ENCODE measurements around the gene HOXB1. TPM values are rescaled to one million over a fixed set of nuclear protein-coding genes. Genes with fewer than 3 reads are reported as not detected.

The HOXB1 gene
- total and polyA plus RNA-seq, 2 of the 8 experiments (the other 6 are each of a cell fraction or from before 2014, with no cell fraction given), result not detected

DNA sequence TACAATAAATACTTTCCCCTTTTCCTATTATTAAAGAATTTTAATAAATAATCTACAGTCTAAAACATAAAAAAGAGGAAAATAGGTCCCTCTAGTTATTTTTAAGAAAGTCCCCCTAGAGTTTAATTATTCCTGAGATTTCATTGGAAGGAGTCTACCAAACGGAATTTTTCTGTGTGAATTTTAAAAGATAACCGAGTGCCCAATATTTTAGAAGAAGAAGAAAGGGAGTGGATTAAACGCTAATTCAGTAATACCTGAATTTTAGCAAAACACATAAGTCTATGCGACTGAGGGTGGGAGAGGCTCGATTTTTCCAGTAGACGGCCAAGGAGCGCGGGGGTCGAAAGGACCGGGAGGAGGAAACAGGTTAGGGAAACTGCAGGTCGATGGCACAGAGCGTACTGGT is 11.9 kb upstream of the HOXB1 start (continued):
- no peak for TF ChIP-seq RBBP5 (IDR thresholded peaks at IDR 0.05; ENCODE audit: borderline replicate concordance, low read depth, low read length)
- TF ChIP-seq HDAC6 (IDR thresholded peaks at IDR 0.05; ENCODE audit: low read depth, low read length), result no peak
- no peak for TF ChIP-seq CBX5 (IDR thresholded peaks at IDR 0.05; ENCODE audit: low read depth, low read length)
- TF ChIP-seq, protein P1, sequence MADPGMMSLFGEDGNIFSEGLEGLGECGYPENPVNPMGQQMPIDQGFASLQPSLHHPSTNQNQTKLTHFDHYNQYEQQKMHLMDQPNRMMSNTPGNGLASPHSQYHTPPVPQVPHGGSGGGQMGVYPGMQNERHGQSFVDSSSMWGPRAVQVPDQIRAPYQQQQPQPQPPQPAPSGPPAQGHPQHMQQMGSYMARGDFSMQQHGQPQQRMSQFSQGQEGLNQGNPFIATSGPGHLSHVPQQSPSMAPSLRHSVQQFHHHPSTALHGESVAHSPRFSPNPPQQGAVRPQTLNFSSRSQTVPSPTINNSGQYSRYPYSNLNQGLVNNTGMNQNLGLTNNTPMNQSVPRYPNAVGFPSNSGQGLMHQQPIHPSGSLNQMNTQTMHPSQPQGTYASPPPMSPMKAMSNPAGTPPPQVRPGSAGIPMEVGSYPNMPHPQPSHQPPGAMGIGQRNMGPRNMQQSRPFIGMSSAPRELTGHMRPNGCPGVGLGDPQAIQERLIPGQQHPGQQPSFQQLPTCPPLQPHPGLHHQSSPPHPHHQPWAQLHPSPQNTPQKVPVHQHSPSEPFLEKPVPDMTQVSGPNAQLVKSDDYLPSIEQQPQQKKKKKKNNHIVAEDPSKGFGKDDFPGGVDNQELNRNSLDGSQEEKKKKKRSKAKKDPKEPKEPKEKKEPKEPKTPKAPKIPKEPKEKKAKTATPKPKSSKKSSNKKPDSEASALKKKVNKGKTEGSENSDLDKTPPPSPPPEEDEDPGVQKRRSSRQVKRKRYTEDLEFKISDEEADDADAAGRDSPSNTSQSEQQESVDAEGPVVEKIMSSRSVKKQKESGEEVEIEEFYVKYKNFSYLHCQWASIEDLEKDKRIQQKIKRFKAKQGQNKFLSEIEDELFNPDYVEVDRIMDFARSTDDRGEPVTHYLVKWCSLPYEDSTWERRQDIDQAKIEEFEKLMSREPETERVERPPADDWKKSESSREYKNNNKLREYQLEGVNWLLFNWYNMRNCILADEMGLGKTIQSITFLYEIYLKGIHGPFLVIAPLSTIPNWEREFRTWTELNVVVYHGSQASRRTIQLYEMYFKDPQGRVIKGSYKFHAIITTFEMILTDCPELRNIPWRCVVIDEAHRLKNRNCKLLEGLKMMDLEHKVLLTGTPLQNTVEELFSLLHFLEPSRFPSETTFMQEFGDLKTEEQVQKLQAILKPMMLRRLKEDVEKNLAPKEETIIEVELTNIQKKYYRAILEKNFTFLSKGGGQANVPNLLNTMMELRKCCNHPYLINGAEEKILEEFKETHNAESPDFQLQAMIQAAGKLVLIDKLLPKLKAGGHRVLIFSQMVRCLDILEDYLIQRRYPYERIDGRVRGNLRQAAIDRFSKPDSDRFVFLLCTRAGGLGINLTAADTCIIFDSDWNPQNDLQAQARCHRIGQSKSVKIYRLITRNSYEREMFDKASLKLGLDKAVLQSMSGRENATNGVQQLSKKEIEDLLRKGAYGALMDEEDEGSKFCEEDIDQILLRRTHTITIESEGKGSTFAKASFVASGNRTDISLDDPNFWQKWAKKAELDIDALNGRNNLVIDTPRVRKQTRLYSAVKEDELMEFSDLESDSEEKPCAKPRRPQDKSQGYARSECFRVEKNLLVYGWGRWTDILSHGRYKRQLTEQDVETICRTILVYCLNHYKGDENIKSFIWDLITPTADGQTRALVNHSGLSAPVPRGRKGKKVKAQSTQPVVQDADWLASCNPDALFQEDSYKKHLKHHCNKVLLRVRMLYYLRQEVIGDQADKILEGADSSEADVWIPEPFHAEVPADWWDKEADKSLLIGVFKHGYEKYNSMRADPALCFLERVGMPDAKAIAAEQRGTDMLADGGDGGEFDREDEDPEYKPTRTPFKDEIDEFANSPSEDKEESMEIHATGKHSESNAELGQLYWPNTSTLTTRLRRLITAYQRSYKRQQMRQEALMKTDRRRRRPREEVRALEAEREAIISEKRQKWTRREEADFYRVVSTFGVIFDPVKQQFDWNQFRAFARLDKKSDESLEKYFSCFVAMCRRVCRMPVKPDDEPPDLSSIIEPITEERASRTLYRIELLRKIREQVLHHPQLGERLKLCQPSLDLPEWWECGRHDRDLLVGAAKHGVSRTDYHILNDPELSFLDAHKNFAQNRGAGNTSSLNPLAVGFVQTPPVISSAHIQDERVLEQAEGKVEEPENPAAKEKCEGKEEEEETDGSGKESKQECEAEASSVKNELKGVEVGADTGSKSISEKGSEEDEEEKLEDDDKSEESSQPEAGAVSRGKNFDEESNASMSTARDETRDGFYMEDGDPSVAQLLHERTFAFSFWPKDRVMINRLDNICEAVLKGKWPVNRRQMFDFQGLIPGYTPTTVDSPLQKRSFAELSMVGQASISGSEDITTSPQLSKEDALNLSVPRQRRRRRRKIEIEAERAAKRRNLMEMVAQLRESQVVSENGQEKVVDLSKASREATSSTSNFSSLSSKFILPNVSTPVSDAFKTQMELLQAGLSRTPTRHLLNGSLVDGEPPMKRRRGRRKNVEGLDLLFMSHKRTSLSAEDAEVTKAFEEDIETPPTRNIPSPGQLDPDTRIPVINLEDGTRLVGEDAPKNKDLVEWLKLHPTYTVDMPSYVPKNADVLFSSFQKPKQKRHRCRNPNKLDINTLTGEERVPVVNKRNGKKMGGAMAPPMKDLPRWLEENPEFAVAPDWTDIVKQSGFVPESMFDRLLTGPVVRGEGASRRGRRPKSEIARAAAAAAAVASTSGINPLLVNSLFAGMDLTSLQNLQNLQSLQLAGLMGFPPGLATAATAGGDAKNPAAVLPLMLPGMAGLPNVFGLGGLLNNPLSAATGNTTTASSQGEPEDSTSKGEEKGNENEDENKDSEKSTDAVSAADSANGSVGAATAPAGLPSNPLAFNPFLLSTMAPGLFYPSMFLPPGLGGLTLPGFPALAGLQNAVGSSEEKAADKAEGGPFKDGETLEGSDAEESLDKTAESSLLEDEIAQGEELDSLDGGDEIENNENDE (IDR thresholded peaks at IDR 0.05; ENCODE audit: insufficient replicate concordance, low read length), result no peak
- no peak for TF ChIP-seq CEBPB (IDR thresholded peaks at IDR 0.05; ENCODE audit: low read depth, low read length)
- no peak for TF ChIP-seq TCF12 (IDR thresholded peaks at IDR 0.05; ENCODE audit: low read depth, low read length)
- TF ChIP-seq EGR1 (IDR thresholded peaks at IDR 0.05; ENCODE audit: borderline replicate concordance, low read depth, low read length), result no peak
